Renal pelvis (tissue), 4 donors: ENCODE results near the gene MCAT. TPM values are rescaled to one million over a fixed set of nuclear protein-coding genes. Genes with fewer than 3 reads are reported as not detected.

Source experiments
- DNase-seq: peaks from one replicate; pipeline ENCODE4 v3.0.0-alpha.2; 2013
- polyA plus RNA-seq, 3 donors: library from polyadenylated mRNA; unstranded; fragments of 120-200 nt; gene quantifications; one replicate each; pipeline ENCODE4 v1.2.1, GENCODE V29; 2013; ENCODE audit not compliant: insufficient read length in 3 of 3

Gene MCAT
- polyA plus RNA-seq, 3 donors: 25.3 to 29.5 (median 26.7) TPM

GRCh38 chr22:43099095-43099494 is 44.1 kb downstream of the MCAT start:
- DNase-seq: no peak

- DNase-seq: no peak
These were observed 44.8 kb downstream of the MCAT start for GRCh38 chr22:43098356-43098755.

GRCh38 chr22:43096420-43096819 is 46.8 kb downstream of the MCAT start:
- DNase-seq: no peak

GRCh38 chr22:43094551-43094950 is 48.6 kb downstream of the MCAT start:
- no peak for DNase-seq

GRCh38 chr22:43094085-43094484 is 49.1 kb downstream of the MCAT start:
- no peak for DNase-seq

GRCh38 chr22:43092085-43092484 is 51.1 kb downstream of the MCAT start:
- DNase-seq: no peak

GRCh38 chr22:43090130-43090789 is 52.9 kb downstream of the MCAT start:
- peak; percentile 79 for DNase-seq

- peak; percentile 82 for DNase-seq
These were observed 54.0 kb downstream of the MCAT start, which contains the start of gene TTLL1 for GRCh38 chr22:43088984-43089717. TTLL1 (minus strand) TSS chr22:43089391; CDS start chr22:43075586, 13,805 bp downstream.

GRCh38 chr22:43088627-43088983 is 54.6 kb downstream of the MCAT start:
- DNase-seq: no peak

GRCh38 chr22:43085658-43086606 is 57.3 kb downstream of the MCAT start:
- DNase-seq: no peak

Other genes starting within 250 kb of the MCAT start
- 10 to 100 TPM; 69.6 to 70.3 (median 70.3) TPM for gene PACSIN2, start 128.2 kb downstream of the MCAT start, polyA plus RNA-seq
- gene TTLL1, start 54.0 kb downstream of the MCAT start, polyA plus RNA-seq: 10 to 100 TPM; 17.7 to 19.8 (median 18.5) TPM
- 1 to 10 TPM; 1.1 to 1.5 (median 1.2) TPM for gene BIK, start 32.6 kb downstream of the MCAT start, polyA plus RNA-seq
- 10 to 100 TPM; 28.5 to 30.5 (median 30.0) TPM for gene TSPO, start 8.2 kb upstream of the MCAT start, polyA plus RNA-seq
- 10 to 100 TPM; 26.1 to 34.6 (median 29.5) TPM for gene TTLL12, start 43.7 kb upstream of the MCAT start, polyA plus RNA-seq
- gene SCUBE1, start 200.0 kb upstream of the MCAT start, polyA plus RNA-seq: 10 to 100 TPM in 1 of 3 donors, 1 to 10 TPM in 2; 4.4 to 11.1 (median 7.9) TPM